SIG-M5 treated with dmso at 0.1 percent for 504 hours (cell line): ENCODE data around the gene TSACC.
A peak's percentile ranks its signal among the peaks of the same experiment; 100 is the strongest.
"Not testable (repeated sequence)": the region's sequence is repeated elsewhere in the genome, so short reads cannot be mapped to it uniquely, and the experiment has no call there.

Experiments used
- DNase-seq: peaks from one replicate; lab custom pipeline; 2025; ENCODE audit not compliant: unreplicated experiment; lab: John Stamatoyannopoulos, UW

The TSACC gene

DNA sequence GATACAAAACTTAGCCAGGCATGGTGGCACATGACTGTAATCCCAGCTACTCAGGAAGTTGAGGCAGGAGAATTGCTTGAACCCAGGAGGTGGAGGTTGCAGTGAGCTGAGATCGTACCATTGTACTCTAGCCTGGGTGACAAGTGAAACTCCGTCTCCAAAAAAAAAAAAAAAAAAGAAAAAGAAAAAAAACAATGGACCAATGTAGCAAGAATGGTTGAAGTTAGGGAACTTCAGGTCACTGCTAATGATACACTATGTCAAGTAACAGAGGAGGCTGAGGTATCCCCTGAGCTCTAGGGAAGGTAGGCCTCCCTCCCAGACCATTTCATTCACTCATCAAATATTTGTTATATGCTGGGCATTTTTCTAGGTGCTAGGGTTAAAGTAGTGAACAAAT is 7.7 kb downstream of the TSACC start:
- not testable (repeated sequence) for DNase-seq

DNA sequence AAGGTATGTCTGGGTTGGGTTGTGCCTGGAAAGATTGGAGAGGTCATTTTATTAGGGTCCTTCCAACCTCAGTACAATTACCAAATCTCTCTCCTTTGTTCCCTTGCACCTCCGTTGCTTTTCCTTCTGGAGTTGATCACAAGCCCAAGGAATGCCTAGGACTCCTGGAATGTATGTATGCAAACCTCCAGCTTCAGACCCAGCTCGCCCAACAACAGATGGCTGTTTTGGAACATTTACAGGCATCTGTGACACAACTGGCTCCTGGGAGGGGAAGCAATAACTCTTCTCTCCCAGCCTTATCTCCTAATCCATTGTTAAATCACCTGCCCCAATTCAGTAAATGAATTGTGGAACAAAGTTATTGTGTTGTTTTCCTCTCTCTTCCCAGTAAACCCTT is 8.3 kb downstream of the TSACC start:
- DNase-seq = no peak

DNA sequence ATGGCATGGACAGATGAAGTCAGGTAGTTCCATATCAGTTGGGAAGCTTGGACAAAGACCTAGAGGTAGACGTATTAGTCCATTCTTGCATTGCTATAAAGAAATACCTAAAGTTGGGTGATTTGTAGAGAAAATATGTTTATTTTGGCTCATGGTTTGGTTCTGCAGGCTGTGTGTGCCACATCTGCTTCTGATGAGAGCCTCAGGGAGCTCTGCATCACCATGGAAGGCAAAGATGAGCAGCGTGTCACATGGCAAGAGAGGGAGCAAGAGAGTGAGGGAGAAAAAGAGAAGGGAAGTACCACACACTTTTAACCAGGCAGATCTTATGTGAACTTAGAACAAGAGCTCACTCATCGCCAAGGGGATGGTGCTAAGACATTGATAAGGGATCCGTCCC is 9.0 kb downstream of the TSACC start:
- DNase-seq = no peak

DNA sequence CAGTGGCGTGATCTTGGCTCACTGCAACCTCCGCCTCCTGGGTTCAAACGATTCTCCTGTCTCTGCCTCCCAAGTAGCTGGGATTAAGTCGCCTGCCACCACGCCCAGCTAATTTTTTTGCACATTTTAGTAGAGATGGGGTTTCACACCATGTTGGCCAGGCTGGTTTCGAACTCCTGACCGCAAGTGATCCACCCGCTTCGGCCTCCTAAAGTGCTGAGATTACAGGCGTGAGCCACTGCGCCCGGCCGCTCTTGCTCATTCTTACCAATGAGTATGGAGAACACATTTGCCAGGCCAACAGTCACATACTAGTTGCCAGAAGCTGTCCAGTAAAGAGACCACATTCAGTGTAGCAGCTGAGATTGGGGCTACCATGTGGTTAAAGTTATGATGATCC is 14.2 kb downstream of the TSACC start:
- not testable (repeated sequence) for DNase-seq

DNA sequence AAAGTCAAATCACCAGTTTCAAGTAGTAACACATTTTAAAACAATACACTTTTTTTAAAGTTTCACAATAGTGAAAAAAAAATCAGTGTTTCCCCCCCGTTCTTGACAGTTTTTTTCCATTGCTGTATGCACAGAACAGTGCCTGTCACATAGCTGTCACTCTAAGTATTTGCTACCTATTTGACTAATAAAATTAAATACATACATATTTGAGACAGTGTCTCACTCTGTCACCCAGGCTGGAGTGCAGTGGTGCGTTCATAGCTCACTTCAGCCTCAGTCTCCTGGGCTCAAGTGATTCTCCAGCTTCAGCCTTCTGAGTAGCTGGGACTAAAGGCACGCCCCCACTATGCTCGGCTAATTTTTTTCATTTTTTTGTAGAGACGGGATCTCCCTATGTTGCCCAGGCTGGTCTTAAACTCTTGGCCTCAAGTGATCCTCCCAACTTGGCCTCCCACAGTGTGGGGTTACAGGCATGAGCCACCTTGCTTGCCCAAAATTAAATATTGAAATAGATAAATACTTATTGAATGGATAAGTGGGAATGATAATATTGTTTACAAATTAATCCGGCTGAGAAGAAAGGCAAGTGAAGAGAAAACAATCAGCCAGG is 18.0 kb downstream of the TSACC start:
- DNase-seq = no peak

DNA sequence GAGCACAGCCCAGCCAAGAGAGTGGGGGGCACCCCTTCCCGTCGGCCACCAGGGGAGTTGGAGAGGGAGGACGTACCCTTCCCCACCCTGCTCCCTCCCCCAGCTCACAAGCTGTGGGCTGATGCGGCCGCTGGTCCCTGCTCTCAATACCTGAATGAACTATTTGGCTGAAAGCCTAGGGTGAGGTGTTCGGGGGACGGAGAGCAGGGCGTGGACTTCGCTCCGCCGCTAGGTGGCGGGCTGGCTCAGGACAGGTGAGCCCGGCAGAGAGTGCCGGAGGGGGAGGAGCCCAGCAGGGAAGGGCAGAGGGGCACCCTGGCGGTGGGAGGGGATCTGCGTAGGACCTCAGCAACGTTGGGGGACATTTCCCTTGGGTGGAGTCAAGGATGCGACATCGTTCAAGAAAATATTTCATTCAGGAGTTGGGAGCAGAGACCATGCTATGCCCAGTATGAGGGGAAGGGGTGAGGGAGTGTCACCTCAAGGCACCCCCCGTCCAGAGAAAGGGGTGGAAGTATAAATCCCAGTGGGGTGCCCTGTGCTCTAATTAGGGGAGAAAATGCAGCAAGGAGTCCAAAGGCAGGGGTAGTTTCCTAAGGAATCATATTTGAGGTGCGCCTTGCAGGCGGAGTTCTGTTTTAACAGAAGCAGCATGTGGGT is 18.7 kb downstream of the TSACC start:
- DNase-seq = peak; percentile 35

DNA sequence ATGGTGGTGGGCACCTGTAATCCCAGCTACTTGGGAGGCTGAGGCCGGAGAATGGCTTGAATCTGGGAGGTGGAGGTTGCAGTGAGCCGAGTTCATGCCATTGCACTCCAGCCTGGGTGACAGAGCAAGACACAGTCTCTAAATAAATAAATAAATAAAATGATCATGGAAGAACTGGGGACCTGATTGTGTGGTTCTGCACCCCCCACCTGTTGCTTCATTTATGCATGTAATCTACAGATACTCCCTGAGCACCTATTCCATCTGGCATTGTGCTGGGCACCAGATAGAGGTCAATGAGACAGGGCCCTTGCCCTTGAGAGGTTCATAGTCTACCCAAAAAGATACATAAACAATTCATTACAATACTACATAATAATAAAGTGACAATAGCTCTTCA is 19.7 kb downstream of the TSACC start:
- no peak for DNase-seq

DNA sequence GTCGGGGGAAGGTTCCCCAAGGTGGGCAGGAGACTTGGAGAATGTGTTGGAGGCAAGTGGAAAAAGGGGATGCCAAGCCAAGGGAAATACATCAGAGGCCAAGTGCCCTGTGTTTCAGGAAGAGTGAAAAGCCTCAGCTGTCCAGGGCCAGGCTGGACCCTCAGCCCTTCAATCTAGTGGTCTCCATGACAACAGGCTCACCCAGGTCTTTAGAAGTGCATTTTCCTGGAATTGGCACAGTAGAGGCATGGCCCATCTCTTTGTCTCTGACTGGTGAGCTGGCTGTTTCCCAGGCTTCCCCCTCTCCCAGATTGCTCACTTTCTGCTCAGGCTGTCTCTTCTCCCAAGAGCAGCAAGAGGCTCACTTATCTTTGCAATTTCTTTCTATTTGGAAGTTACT is 20.3 kb downstream of the TSACC start:
- DNase-seq = no peak

DNA sequence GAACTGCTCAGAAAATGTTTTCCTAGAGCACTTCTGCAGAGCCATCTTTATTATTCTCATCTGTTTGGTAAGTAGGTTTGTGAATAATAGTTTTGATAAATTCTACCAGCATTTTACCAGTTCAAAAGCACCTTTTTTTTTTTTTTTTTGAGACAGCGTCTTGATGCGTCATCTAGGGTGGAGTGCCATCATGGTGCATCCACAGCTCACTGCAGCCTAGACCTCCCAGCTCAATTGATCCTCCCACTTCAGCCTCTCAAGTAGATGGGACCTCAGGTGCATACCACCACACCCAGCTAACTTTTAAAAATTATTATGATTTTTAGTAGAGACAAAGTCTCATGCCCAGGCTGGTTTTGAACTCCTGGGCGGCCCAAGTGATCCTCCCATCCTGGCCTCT is 20.9 kb downstream of the TSACC start:
- DNase-seq = no peak

DNA sequence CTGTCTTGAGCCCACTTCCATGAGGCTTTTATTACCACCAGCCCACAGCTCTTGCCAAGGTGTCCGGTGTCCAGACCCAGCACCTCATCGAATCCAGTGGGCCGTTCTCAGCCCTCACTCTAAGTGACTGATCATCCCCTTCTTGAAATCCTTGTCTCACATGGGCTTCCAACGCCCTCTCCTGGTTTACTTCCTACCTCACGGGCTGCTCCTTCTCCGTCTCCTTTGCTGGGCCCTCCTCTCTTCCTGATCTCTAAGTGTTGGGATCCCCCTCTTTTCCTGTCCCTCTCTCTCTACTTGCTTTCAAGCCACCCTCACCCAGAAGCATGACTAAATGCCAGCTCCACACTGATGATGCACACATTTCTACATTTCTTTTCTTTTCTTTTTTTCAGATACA is 21.6 kb downstream of the TSACC start:
- DNase-seq = peak; percentile 32

DNA sequence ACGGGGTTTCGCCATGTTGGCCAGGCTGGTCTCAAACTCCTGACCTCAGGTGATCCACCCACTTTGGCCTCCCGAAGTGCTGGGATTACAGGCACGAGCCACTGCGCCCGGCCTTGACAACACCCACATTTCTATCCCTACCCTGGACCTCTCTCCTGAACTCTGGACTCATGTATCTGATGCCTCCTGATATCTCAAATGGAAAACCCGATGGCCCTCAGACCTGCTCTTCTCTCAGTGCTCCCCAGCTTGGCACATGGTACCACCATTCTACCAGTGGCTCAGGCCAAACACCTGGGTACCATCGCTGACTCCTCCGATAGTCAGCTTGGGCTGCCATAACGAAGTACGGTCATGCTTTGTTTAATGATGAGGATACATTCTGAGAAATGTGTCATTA is 22.2 kb downstream of the TSACC start:
- no peak for DNase-seq

DNA sequence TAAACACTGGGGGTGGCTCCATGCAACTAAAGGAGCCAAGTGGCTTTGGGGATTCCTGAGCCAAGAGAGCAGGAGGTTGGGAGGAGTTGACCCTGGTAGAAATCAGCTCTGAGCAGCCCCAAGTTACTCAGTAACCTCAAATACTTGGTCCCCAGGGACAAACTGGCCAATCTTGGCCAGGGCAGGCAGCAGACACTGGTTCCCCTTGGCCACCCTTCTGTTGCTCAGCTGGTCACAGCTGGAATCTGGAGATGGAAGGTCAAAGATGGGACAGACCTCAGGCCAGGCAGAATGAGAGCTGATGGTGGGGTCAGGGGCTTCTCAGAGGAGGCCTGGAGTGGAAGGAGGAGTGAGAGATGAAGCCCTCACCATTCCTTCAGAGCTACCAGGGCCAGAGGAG is 27.4 kb downstream of the TSACC start:
- DNase-seq = no peak

DNA sequence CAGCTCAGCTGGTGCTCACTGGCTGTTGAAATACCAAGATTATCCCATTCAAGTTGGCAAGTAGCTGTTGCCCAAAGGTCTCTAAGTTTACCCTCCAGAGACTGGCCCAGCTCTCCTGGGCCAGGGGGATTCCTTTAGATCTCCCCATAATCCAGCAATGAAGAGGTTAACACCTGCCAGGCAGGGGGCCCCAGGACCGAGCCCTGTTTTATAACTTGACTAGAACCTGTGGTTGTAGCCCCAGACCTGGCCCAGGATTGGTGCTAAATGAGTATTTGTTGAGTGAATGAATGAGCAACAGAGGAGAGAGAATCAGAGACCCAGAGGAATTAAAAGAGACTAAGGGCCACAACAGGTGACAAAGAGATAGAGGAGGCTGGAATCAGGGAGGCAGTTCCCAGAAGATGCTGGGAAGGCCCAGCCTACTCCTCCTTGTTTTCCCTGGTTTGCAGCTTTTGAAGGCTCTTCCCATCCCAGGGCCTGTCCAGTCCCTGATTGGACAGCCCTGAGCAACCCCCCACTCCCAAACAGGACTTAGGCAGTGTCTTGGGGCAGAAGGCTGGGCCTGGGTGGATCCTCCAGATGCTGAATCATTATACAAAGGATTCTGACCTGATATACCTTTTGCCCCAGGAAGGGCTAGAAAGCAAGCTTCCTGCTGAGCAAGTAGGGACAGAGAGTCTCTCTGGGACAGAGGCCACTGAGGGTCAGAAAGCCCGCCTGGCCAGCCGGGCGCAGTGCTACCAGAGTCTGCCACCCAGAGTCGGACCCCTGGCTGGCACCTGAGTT is 28.2 kb downstream of the TSACC start:
- DNase-seq = no peak

DNA sequence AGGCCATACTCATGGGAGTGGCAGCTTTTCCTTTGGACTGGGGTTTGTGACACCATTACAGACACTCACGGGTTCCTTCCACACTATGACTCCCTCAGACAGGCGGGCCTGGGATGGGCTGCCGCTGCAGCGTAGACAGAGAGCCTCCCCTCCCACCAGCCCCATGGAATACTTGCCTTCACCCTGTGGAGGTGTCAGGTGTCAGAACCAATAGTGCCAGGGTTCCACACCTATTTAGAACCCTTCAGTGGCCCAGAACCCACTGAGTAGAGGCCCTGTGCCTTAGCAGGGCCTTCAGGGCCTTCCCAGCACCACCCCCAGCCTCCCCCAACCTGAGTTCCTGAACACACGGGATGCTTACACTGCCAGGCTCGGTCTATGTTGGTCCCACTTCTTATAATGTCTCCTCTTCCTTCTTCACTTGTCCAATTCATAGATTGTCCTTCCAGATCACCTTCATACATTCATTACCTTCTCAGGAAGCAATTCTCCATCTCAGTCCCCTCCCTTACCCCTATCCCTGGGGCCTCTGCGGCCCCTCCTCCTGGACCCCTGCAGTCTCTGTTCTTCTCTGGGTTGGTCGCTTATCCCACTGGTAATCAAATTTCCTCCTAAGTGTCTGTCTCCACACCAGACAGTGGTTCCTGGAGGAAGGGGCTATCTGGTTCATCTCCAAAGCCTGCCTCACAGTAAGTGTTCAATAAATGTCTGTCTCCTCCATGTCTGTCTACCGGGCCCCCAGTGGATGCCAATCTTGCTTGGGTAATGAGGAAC is 29.2 kb downstream of the TSACC start:
- no peak for DNase-seq

DNA sequence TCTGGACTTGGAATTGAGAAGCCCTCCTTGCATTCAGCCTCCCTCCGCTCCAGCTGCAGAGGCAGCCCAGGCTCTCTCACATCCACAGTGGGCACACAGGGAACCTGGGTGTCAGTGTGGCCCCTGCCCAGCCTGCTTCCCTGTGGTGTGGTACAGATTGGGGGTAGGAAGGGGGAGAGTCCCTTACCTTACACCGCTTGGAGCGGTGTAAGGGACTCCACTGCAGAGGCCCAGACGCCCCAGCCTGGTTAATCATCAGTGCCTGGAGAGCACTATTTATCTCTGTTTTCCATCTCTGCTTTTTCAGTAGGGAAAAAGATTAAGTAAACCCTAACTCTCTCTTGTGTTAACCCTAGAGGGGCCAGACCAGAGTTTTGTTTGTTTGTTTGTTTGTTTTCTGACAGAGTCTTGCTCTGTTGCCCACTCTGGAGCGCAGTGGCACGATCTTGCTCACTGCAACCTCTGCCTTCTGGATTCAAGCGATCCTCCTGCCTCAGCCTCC is 29.9 kb downstream of the TSACC start:
- DNase-seq = no peak

DNA sequence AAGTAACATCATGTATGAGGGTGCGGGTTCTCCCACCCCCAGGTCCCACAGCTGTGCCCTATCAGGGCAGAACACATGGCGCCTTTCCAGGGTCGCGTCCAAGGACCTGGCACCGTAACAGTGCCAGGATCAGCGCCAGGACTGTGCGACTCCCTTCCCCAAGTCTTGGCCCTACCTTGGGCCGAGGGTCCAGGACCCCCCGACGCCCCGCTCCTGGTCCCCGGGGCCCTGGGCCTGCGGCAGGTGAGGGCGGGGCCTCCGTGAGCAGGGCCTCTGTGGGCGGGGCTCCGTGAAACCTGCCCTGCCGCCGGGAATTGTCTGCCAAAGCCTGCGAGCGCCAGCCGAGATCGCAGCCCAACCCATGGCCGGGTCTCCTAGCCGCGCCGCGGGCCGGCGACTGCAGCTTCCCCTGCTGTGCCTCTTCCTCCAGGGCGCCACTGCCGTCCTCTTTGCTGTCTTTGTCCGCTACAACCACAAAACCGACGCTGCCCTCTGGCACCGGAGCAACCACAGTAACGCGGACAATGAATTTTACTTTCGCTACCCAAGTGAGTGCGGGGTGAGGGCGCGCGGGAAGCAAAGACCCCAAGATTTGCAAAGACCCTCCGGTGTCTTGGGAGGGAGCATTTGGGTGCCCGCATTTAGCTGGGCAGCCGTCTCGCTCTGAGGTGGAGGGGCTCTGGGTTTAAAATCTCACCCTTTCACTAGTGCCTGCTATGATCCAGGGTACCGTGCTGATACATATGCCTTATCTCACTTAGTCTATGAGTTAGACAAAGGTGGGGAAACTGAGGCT is 30.8 kb downstream of the TSACC start, which contains the start of gene RHBG:
TSS of gene RHBG (plus strand) at position 323 of the 796 bp plus-strand sequence. CDS start at position 362, 39 bp downstream.
- peak; percentile 33 for DNase-seq

DNA sequence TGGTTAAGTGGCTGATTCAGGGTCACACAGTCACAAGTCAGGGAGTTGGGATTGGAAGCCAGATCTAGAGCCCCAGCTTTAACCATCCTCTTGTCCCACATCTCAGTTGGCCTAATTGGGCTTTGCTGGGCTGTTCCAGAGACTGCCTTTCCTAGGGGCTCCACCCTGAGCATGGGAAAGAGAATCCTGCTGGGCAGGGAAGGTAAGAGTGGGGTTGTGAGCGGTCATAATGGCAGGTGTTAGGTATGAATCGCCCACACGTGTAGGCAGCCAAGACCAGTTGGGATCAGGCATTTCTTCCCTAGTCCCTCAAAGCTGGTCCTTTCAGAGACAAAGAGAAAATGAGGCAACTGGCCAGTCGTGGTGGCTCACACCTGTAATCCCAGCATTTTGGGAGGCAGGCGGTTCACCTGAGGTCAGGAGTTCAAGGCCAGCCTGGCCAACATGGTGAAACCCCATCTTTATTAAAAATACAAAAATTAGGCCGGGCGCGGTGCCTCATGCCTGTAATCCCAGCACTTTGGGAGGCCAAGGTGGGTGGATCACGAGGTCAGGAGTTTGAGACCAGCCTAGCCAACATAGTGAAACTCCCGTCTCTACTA is 31.5 kb downstream of the TSACC start:
- DNase-seq = not testable (repeated sequence)

DNA sequence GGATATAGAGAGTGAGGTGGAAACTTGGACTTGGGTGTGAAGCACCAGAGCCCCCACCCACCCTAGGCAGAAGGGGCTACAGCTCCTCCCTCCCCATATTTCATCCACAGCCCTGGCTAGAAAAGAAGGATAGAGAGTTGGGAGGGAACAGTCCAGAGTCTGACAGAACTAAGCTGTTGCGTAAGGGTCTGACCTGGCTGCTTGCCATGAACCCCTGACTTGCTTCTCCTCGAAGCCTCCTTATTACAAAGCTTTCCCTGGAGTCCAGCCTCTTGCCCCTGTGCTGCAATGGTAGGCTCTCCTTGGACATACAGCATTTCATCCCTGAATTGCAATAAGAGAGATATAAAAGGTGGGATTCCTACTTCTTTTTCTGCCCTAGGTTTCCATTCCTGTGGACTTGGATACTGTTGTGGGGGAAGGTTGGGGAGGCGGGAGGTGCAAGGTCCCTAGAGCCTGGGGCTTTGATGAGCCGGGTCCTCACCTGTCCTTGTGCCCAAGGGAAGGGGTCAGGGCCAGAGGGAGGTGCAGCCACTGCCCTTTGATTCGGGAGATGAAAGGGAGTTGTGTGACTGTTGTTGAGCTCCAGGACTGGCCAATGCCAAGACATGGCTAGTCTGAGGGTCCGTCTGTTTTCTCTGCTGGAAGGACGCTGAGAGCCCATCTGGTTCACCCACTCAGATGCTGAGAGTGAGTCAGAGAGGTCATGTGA is 33.4 kb downstream of the TSACC start:
- DNase-seq = peak; percentile 72

DNA sequence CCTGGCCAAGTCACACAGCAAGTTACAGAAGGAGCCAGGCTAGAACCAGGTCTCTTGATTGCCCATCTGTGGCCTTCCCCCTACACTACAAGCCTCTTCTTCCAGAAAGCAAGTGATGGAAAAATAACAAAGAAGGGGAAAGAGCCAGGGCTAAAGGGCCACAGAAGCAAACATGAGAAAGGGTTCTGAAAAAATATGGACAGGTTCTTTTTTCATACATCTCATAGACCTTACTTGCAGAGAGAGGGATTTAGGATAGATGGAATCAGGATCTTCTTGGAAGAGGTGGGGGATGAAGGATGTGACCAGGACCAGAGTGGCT is 33.9 kb downstream of the TSACC start:
- no peak for DNase-seq

DNA sequence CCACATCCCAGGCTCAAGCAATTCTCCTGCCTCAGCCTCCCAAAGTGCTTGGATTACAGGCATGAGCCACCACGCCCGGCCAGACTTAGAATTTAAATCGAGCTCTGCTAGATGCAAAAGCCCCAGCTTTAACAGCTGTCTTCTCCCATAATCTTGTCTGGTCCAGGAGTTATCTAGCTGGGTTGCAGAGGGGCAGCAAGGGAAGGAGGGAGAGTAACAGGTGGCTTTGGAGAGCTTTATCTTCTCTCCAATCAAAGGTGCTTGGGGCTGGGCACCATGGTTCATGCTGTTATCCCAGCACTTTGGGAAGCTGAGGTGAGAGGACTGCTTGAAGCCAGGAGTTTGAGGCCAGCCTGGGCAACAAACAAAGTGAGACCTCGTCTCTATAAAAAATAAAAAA is 34.5 kb downstream of the TSACC start:
- DNase-seq = no peak
